Spleen (tissue), 7 donors: ENCODE measurements around the gene SIGLEC8.

Source experiments
- POLR2AphosphoS5 ChIP-seq, 3 donors: sonication (generic); formaldehyde crosslinking; IDR thresholded peaks; one replicate each; pipeline ENCODE4 v1.5.1; 2017; ENCODE audit warnings: antibody characterized with exemption in 3 of 3
- TF ChIP-seq, protein P1 (sequence below), 11 experiments: fragments of 200-600 bp in 7 of 11; fragments of 450-650 bp in 4 of 11; sonication (generic) in 4 of 11; IDR thresholded peaks in 8 of 11; conservative IDR thresholded peaks in 3 of 11; 1 replicate in 7 of 11; 2 replicates in 4 of 11; pipeline versions ENCODE4 v1.4.0 to v1.8.0; 2016 to 2021; ENCODE audit warnings: antibody characterized with exemption in 11 of 11, inconsistent platforms in 4 of 11, mild to moderate bottlenecking in 1 of 11
- donor health status: DM: no; HTN: no; CAD: no; lungs with moderate emphysema.
- donor health status: DM: no; HTN: no; CAD: no.
- donor health status: DM: no; HTN: no; CAD: no.

- TF ChIP-seq, protein P1, sequence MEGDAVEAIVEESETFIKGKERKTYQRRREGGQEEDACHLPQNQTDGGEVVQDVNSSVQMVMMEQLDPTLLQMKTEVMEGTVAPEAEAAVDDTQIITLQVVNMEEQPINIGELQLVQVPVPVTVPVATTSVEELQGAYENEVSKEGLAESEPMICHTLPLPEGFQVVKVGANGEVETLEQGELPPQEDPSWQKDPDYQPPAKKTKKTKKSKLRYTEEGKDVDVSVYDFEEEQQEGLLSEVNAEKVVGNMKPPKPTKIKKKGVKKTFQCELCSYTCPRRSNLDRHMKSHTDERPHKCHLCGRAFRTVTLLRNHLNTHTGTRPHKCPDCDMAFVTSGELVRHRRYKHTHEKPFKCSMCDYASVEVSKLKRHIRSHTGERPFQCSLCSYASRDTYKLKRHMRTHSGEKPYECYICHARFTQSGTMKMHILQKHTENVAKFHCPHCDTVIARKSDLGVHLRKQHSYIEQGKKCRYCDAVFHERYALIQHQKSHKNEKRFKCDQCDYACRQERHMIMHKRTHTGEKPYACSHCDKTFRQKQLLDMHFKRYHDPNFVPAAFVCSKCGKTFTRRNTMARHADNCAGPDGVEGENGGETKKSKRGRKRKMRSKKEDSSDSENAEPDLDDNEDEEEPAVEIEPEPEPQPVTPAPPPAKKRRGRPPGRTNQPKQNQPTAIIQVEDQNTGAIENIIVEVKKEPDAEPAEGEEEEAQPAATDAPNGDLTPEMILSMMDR (IDR thresholded peaks at IDR 0.05 in 8 of 11, conservative IDR thresholded peaks at IDR 0.05 in 3 of 11) = no peak
- no peak for TF ChIP-seq POLR2AphosphoS5 (IDR thresholded peaks at IDR 0.05)
These were observed 748 bp upstream of the SIGLEC8 start for GRCh38 chr19:51458899-51459505.
